ENCODE data around the gene IQCH.

GRCh38 chr15:67468416-67468815 lies 213.8 kb downstream of the IQCH start:
- TF ChIP-seq CTCF (IDR thresholded peaks at IDR 0.05 in 8 of 11, conservative IDR thresholded peaks at IDR 0.05 in 3 of 11) (no peak), POLR2A (IDR thresholded peaks at IDR 0.05) (no peak), POLR2AphosphoS5 (IDR thresholded peaks at IDR 0.05) (no peak)
